Activated naive CD8-positive, alpha-beta T cell treated with anti-CD3 and anti-CD28 coated beads, Interleukin-2, amount 50 U/mL, for 16 hours (primary cell): ENCODE results near the gene TMOD4.
A peak's percentile ranks its signal among the peaks of the same experiment; 100 is the strongest.

Experiments
- DNase-seq: peaks from one replicate; pipeline ENCODE4 v3.0.0-alpha.2; 2020; ENCODE audit warnings: low read depth, low spot score

Gene TMOD4

GRCh38 chr1:151175041-151175741 is 590 bp downstream of the TMOD4 start:
- DNase-seq: no peak

- DNase-seq: no peak
Observed at GRCh38 chr1:151171190-151171589, 4.6 kb downstream of the TMOD4 start.

GRCh38 chr1:151167116-151167515 is 8.7 kb downstream of the TMOD4 start:
- no peak for DNase-seq

- no peak for DNase-seq
Observed at GRCh38 chr1:151166505-151166956, 9.2 kb downstream of the TMOD4 start.

GRCh38 chr1:151165738-151166504 is 9.9 kb downstream of the TMOD4 start, which contains the start of the genes LYSMD1 and SCNM1:
Gene LYSMD1, minus strand, starts transcription at chr1:151165902. Its CDS starts 644 bp downstream, at chr1:151165258.
Gene SCNM1, plus strand, starts transcription at chr1:151166144. Its CDS starts 9 bp downstream, at chr1:151166153.
- peak; percentile 91 for DNase-seq

- no peak for DNase-seq
Observed at GRCh38 chr1:151165281-151165737, 10.5 kb downstream of the TMOD4 start.

GRCh38 chr1:151164732-151165280 is 11.0 kb downstream of the TMOD4 start:
- no peak for DNase-seq

- no peak for DNase-seq
Observed at GRCh38 chr1:151159373-151159772, 16.4 kb downstream of the TMOD4 start.

- no peak for DNase-seq
Observed at GRCh38 chr1:151158751-151159251, 17.0 kb downstream of the TMOD4 start.

GRCh38 chr1:151158326-151158725 is 17.5 kb downstream of the TMOD4 start:
- DNase-seq: no peak

GRCh38 chr1:151157067-151157531 is 18.7 kb downstream of the TMOD4 start:
- DNase-seq: no peak

GRCh38 chr1:151156515-151156819 is 19.3 kb downstream of the TMOD4 start, which contains the start of gene TNFAIP8L2:
Gene TNFAIP8L2, plus strand, starts transcription at chr1:151156649. Its CDS starts 2,049 bp downstream, at chr1:151158698.
- peak; percentile 48 for DNase-seq

- DNase-seq: no peak
Observed at GRCh38 chr1:151147665-151148064, 28.1 kb downstream of the TMOD4 start.

- DNase-seq: no peak
Observed at GRCh38 chr1:151147132-151147503, 28.7 kb downstream of the TMOD4 start.

- DNase-seq: peak; percentile 74
Observed at GRCh38 chr1:151146412-151147131, 29.2 kb downstream of the TMOD4 start, which contains the start of gene SEMA6C. Gene SEMA6C, minus strand, starts transcription at chr1:151146631. Its CDS starts 4,010 bp downstream, at chr1:151142621.

GRCh38 chr1:151146072-151146411 is 29.7 kb downstream of the TMOD4 start:
- no peak for DNase-seq

GRCh38 chr1:151145304-151146071 is 30.3 kb downstream of the TMOD4 start:
- no peak for DNase-seq

- no peak for DNase-seq
Observed at GRCh38 chr1:151144474-151145303, 31.1 kb downstream of the TMOD4 start.

- DNase-seq: no peak
Observed at GRCh38 chr1:151143986-151144385, 31.8 kb downstream of the TMOD4 start.

GRCh38 chr1:151143057-151143435 is 32.7 kb downstream of the TMOD4 start:
- no peak for DNase-seq
